IMR-90 (cell line): Measurements from ENCODE around the gene PLLP.

Experiments
- CHD1 ChIP-seq: IDR thresholded peaks from 2 replicates; pipeline ENCODE4 v1.6.1; 2012; ENCODE audit warnings: low read depth, low read length, improper control_type of control experiment
- FOS ChIP-seq: fragments of 150-350 bp; IDR thresholded peaks from 2 replicates; pipeline ENCODE4 v1.6.1; 2016; ENCODE audit warnings: low read depth, low read length
- NFE2L2 ChIP-seq: fragments of 150-350 bp; IDR thresholded peaks from 2 replicates; pipeline ENCODE4 v1.6.1; 2016; ENCODE audit warnings: low read depth, mild to moderate bottlenecking, low read length
- POLR2A ChIP-seq: IDR thresholded peaks from 2 replicates; pipeline ENCODE4 v1.6.1; 2012; ENCODE audit warnings: mild to moderate bottlenecking, low read depth, low read length
- RAD21 ChIP-seq: IDR thresholded peaks from 2 replicates; pipeline ENCODE4 v1.6.1; 2012; ENCODE audit warnings: low read length, improper control_type of control experiment
- SMC3 ChIP-seq: fragments of 150-350 bp; IDR thresholded peaks from 2 replicates; pipeline ENCODE4 v1.6.1; 2016; ENCODE audit warnings: low read depth, mild to moderate bottlenecking, antibody characterized with exemption, low read length, moderate library complexity
- TF ChIP-seq, protein P1 (sequence below): conservative IDR thresholded peaks from 2 replicates; pipeline ENCODE4 v1.5.1; 2012; ENCODE audit warnings: mild to moderate bottlenecking, low read depth, low read length, improper control_type of control experiment
- TF ChIP-seq, protein P2 (sequence below): fragments of 150-350 bp; IDR thresholded peaks from 2 replicates; pipeline ENCODE4 v1.6.1; 2017; ENCODE audit warnings: mild to moderate bottlenecking, antibody characterized with exemption, low read length, low read depth

DNA sequence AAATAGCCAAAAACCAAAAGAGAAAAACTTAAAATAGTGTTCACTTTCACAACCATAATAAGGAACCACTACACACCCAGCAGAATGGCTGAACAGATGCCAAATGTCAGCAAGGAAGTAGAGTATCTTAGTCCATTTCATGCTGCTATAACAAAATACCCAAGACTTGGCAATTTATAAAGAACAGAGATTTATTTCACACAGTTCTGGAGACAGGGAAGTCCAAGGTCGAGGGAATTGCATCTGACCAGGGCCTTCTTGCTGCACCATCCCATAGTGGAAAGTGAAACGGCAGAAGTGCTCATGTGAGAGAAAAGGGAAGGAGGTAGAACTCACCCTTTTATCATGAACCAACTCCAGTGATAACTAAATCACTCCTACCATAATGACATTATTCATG lies 40.3 kb upstream of the PLLP start:
- no peak for TF ChIP-seq RAD21
- TF ChIP-seq, protein P1, sequence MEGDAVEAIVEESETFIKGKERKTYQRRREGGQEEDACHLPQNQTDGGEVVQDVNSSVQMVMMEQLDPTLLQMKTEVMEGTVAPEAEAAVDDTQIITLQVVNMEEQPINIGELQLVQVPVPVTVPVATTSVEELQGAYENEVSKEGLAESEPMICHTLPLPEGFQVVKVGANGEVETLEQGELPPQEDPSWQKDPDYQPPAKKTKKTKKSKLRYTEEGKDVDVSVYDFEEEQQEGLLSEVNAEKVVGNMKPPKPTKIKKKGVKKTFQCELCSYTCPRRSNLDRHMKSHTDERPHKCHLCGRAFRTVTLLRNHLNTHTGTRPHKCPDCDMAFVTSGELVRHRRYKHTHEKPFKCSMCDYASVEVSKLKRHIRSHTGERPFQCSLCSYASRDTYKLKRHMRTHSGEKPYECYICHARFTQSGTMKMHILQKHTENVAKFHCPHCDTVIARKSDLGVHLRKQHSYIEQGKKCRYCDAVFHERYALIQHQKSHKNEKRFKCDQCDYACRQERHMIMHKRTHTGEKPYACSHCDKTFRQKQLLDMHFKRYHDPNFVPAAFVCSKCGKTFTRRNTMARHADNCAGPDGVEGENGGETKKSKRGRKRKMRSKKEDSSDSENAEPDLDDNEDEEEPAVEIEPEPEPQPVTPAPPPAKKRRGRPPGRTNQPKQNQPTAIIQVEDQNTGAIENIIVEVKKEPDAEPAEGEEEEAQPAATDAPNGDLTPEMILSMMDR = no peak
- no peak for TF ChIP-seq POLR2A
- TF ChIP-seq, protein P2, sequence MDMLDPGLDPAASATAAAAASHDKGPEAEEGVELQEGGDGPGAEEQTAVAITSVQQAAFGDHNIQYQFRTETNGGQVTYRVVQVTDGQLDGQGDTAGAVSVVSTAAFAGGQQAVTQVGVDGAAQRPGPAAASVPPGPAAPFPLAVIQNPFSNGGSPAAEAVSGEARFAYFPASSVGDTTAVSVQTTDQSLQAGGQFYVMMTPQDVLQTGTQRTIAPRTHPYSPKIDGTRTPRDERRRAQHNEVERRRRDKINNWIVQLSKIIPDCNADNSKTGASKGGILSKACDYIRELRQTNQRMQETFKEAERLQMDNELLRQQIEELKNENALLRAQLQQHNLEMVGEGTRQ = no peak
- no peak for TF ChIP-seq FOS
- no peak for TF ChIP-seq SMC3
- no peak for TF ChIP-seq NFE2L2
- TF ChIP-seq CHD1 = no peak
